GM18858 (cell line): ENCODE measurements around the gene RTRAF.

Source experiments
- ATAC-seq: cut with Tn5 transposase; IDR thresholded peaks from one replicate; pipeline ENCODE4 v1.9.1; 2021; ENCODE audit not compliant: unreplicated experiment

The RTRAF gene

DNA sequence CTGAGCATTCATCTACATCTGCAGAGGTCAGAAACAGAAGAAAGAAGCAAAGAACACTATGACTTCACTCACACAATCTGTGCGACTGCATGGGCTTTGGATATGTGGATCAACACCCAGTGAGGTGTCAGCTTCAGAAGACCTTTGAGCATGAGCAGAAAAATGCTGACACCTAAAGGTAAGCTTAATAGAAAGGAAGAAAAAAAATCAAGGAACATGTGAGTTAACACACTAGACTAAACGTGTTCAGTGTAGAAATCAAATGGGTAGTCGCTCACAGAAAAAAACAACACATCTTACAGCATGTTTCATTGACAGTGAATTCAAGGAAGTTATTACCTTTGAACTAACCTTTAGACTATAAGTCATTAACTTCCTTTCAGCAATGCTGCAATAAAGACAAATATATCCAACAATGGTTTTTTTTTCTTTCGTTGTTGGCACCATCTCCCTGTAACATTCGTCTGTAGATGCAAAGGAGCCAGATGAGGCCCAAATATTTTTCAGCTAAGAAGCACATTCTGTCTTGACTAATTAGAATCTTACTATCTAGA, 30.9 kb downstream of the RTRAF start:
- ATAC-seq: no peak

DNA sequence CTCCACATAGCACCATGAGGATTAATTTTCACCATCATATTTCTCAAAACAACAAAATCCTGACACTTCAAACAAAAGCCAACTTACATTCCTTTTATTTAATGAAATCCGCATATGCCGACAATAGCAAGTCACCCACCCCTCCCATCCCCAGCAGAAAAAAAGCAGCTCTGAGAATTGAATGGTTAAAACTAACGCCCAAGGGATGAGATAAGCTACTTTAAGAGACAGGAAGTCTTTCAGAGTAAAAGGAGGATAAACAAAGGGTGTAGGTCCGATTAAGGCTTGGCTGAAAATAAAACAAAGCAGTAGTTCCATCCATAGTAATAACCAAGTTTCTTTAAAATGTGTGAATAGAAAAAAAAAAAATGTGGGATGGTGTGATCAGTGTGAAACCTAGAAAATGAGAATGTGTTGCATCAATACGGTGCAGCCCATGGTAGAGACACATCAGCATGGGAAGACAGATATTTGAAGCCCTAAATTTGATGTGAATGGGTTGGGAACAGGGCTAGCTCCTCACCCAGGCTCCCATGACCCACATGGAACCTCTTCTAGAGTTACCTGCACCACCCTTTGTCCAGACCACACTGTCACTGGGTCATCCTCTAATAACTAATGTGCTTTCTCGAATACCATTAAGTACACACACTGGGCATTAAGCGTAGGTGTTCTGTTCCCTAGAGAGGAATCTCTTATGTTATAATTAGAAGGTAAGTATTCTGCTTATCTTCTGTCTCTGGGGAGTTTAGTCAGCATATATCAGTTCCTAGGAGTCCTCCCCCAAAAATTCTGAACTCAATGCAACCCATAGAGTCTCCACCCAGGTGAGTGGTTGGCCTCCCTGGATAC, 31.7 kb downstream of the RTRAF start:
- no peak for ATAC-seq

DNA sequence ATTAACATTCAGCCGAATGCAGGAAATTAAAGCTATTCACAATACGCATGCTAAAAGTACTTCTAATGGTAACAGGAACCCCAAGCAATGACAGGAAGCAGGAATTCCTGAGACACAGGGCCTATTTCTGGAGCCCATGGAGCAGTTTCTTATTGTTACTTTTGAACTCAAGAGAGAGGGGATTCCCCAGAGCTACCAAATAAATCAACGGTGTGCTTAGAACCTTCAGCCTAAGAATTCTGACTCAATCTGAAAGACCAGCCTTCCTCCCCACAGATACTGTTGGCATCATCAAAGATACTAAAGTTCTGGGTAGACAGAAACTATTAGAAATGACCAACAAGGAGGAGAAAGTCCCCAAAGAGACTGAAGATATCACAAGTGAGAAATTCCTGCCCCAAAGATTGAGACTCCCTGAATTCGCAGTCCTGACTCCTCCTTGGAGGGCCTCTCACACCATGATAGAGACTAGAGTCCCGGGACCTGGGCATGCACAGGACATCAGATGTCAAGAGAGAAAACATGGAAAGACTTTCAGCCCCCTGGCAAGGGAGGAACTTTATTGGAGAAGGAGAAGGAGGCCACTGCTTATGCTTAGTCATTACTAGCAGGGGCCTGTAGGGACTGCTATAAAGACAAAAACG, 32.7 kb downstream of the RTRAF start:
- ATAC-seq: peak; percentile 92

DNA sequence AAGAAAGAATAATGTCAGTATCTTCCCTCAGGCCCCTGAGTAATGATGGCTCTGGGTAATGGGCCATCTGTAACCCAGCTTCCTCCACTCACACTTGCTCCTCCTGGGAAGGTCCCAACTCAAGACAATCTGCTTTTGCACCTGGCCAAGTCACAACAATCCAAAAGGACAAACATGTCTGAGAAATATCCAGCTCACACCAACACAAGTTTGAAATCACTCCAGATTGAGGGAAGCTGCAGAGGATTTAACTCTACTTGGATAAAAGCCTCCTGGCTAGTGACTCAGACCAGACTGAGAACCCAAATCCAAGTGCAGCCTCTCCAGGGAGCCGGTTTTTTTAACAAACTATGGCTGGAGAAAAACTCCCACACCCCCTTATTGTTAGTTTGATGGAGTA, 34.2 kb downstream of the RTRAF start:
- ATAC-seq: no peak

DNA sequence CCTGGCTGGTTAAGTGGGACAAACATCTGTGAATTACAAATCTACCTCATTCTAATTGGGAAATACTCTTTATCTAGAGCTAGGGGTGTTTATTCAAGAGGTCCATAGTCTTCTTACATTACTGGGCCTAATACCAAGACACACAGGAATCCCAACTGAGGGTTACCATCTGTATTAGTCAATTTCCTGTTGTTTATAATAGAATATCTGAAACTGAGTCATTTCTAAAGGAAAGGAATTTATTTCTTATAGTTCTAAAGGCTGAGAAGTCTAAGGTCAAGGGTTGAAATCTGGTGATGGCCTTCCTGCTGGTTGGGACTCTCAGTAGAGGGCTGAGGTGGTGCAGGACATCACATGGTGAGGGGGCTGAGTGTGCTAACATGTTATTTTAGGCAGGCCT, 36.0 kb downstream of the RTRAF start:
- ATAC-seq: no peak

DNA sequence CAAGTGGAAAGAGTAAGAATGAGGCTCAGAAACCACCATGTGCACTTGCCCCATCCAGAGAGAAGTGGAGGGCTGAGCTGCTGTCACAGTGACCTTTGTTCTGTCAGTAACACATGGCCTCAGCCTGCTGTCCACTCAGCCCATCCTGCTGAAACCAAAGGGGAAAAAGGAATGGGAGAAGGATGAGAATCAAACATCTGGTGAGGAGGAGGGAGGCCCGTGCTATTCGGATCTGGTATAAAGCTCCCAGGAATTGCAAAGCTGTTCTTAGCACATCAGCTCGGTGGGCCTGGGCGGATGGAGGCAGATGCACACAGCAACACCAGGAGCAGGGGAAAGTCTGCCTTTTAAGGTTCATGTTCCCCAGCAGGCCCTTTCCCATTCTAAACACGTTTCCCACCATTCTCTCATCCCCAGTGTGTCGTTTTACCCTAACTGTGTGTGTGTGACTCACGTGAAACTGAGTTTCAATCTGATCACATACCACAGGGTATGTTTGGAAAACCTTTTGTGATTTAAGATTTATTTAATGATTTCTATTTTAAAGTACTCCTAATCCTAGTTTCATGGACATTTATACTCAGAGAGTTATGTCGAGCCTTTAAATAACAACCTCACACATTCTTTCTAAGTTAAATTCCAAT, 36.8 kb downstream of the RTRAF start:
- no peak for ATAC-seq

DNA sequence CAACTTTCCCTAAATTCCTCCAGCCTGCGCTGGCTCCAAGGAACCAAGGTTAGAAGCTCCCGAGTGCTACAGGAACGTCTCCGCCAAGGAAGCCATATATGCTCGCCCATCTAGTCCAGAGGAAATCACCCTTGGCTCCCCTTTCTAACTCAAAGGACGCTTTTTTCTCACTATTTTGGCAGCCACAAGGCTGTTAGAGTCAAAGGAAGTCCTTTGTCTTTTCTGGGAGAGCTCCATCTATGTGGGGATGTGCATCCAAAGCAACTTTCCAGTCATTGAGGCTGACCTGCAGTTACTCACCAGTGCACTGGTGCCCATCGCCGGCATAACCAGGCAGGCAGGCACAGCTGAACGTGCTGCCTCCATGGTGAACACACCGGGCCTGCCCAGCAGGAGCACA, 37.6 kb downstream of the RTRAF start:
- ATAC-seq: no peak

DNA sequence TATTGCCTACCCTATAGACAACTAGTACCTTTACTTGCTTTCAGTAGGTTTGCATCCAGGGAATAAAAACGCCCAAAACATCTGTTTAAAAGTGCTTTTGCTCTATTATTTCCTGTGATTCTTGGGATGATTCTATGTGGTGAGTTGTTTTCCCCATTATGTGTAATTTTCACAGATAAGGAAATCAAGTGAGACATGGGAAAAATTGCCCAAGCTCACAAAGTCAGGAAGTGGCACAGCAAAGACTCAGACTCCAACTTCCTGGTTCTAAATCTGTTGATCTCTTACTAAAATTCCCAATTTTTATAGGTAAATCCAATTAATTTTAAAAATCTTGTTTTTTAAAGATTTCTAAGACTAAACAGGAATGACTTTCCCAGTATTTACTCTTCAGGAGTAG, 40.5 kb downstream of the RTRAF start:
- ATAC-seq: no peak

DNA sequence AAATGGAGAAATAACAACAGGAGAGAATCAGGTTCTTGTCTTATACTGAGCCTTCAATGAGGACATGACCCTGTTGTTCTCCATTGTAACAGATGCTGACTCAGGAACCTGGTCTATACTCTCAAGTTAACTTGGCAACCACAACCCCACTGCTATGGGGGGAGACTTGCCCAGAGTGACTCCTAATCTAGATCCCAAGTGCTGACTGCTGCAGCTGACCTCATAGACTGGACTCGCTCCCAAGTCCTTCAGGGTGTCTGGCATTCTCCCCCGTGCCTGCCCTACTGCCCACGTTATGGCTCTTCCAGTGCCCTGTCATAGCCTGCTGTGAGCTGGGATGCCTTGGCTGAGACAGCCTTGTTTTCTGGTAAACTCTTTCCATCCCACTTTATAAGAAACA, 42.4 kb downstream of the RTRAF start:
- ATAC-seq: no peak

DNA sequence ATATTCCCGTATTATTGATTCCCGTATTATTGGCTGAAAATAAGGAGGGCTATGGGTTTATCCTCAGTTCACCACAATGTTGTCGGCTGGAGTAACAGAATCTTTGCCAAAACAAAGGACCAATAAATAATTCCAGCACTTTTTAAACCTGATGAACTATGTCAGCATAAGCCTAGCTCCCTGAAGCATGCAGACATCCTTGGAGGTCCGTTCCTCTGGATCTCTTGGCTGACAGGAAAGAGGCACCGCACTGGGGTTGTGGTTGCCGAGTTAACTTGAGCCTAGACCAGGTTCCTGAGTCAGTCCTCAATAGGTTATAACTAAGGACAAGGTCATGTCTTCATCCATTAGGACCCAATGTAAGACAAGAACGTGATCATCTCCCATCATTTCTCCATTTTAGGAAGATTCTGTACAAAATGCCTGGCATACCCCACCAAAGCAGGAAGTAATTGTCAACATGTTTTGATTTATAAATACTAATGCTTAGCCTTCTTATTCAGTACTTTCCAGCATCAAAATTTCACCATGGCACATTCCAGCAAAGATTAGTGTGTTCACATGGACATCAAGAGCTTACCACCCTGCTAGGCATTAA, 43.0 kb downstream of the RTRAF start:
- ATAC-seq: no peak

DNA sequence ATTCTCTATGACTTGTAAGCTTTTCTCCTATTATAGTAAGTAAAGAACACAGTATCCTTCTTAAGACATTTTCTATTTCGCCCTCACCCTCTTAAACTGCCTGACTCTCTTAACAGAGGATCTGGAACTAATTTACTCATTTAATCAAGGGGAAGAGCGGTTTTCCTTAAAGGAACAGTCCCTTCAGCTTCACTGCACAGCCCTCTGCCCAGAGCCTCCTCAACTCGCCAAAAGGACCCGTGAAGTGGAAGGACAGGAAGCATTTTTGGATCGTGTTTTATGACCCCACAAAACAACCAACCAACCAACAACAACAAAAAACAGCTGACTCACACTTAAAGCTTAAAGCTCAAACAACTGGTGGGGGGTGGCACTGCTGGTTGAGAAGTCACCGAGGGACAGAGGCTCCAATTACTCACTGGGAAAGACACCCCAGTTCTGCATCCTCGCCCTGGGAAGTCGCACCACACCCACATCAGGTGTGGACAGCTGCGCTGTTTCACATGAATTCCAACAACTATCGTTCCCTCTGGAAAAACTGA, 43.8 kb downstream of the RTRAF start:
- ATAC-seq: no peak

DNA sequence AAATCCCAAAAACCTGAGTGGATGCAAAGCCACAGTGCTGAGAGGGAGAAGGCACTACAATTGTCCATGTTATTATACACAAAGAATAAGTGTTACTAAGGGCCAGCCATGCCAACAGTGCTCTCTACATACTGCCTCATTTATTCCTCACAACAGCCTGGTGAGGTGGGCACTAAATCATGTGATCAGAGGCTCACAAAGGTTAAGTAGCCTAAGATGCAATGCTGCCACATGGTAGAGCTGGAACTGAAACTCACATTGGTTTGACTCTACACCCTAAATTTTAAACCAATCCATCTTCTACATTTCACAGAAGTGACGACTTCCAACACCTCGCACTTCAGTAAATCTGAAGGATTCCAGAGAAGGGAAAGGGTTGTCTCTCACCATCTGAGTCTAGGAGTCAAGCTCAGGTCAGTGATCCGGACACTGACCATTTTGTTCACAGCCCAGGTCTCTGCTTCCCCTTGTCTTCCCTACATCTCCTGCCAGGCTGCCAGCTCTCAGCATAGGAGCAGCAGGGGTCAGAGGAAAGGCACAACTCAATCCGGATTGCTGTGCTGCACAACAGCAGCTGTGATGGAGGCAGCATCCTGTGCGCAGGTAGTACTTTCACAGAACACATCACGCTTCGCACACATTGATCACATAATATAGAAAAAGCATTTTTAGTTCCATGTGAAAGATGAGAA, 49.9 kb downstream of the RTRAF start:
- ATAC-seq: no peak

DNA sequence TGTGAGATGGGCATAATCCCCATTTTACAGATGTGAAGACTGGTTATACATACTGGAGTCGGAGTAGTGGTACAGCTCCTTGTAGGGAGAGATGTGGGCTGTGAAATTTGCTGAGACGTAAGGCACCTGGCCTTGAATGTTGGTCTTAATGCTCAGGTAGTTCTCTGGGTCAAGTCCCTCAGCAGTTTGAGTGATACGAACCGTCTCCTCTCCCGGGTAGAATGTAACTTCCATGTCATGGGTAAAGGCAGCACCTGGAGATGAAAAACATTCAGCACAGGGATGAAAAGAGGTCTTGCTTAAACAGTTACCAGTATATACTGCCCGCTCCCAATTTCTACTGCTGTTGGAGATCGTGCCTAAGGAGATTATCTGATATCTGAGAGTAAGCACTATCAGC, 51.3 kb downstream of the RTRAF start:
- ATAC-seq: no peak

DNA sequence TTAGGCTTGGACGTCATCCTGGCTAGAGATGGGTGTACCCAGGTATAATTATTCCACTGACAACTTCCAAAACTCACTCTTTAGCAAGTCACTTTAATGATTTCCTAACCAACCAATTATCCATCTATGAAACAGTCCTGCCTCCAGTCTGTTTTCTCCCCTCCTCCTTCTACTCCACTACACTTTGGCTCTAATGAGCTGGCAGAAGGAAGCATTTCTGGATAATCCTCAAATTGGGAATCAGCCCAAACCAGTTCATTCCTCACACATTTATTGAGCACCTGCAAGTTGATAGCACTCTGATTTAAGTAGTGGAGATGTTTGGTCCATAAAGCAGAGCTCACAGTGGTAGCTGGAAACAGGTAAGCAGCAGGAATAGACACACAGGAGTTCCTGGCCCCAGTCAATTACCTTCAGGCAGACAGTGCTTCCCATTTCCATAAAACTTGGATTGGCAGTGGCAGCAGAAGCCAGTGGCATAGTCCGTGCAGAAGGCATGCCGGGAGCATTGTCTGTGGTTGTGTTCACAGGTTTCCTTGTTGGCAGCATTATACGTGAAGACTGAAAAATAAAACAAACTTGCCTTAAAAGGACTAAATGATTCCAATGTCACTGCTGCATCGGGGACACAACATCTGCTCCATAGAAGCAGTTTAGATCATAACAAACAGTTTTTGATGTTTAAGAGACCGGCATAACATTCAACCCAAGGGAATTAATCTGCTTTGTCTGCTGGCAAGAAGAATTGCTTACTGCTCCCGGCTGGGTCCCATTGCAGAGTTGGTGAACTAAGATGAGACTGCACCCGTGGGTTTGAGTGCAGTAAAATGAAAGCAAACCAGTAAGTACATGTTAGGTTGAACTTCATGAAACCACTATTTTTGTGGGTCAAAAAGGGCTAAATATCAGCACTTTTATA, 53.3 kb downstream of the RTRAF start:
- ATAC-seq: no peak

DNA sequence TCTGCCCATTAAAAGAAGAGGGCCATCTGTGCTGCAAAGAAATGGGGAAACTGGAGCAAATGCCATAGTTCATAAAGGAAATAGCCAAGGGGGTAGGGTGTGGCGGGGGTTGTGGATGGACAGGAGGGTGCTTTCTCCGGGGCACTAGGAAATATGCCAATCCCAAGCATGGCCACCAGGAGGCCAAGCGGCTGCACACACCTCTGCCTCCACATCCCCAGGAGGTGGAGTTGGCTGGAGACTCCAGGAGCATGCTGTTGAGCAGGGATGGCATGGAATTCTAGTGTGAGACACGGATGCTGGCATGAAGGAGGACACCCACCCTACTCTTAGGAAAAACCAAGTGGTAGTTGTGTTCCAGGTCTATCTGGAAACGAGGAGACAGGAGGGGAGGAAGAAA, 54.3 kb downstream of the RTRAF start:
- ATAC-seq: no peak

DNA sequence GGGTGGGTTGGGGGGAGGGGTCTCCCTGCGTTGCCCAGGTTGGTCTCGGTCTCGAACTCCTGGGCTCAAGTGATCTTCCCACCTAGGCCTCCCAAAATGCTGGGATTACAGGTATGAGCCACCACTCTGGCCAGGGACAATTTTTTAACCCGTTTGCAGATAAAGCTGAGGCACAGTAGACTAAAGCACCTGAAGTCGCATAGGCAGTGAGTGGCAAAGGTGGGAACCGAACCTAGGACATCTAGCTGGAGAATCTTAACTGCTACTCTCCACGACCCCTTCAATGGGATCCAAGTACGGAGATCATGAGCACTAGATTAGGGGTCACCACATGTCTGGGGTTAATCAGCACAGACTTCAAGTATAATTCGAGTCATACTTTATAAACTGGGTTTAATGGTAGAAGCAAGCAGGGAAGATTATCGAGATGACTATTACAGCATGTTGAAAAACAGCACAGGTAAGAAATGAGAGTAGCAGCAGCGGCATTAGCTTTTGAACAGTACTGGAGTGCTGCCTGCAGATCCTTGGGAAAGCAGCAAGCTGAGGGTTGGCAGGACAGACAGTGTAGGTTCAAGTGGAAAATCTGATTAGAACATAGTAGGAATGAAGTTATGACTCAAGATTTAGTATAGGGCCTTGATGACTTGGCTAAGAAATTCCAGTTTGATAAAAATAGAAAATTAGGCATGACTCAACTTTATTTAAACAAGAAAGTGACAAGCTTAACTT, 55.6 kb downstream of the RTRAF start:
- no peak for ATAC-seq

DNA sequence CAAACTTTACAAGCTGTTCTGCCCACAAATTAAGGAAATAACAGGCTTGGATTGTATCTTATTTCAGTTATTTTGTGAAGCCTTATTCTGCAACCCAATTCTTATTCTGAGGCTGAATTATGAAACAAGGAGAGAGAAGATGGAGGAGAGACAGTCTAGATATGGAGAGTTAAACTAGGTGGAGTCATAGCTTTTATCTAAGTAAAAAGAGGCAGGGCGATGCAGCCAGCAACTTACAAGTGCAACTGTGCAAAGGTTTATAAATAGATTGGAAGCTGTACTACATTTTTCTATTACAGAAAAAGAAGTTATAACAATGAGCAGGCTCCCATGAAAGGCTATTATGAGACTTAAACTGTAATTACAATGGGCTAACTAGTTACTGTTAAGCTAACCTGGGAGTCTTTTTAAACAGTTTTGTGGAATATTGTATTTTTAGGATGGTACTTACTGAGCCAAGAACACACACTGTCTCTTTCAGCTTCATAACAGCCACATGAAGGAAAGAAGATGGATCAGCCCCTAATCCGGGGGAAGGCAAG, 57.1 kb downstream of the RTRAF start:
- ATAC-seq: no peak

DNA sequence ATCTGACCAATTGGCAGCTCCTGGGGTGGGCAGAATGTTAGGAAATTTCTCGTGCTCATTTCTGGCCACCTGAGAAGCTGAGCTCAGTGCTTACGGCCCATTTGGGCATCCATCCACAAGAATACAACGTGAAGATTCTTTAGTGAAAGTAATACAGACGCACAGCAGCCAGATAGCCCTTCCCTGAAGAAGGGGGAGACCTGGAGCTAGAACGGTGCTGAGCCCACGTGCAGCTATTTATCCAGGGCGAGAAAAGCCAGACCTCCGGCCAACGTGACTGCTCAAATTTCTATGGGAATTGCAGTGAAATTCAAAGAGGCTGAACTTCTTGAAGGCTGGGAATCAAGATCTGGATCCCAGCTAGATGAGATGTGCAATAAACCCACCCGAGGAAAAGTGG, 58.8 kb downstream of the RTRAF start:
- ATAC-seq: no peak
